H9 (cell line): ENCODE results near the gene RNU1-4. TPM values are rescaled to one million over a fixed set of nuclear protein-coding genes. Genes with fewer than 3 reads are reported as not detected.
"Not testable (repeated sequence)": the region's sequence is repeated elsewhere in the genome, so short reads cannot be mapped to it uniquely, and the experiment has no call there.

Experiments used
- DNase-seq: peaks from one replicate; pipeline ENCODE4 v3.0.0-alpha.2; 2017
- H2AFZ ChIP-seq: one replicate; pipeline ENCODE4 v1.6.1; 2013; ENCODE audit warnings: mild to moderate bottlenecking, low read length, control low read depth, moderate library complexity
- H2AK5ac ChIP-seq: 2 replicates; pipeline ENCODE4 v1.6.1; 2013; ENCODE audit warnings: low read length, control low read depth, mixed read lengths; ENCODE audit not compliant: insufficient read length
- H2BK120ac ChIP-seq: one replicate; pipeline ENCODE4 v1.6.1; 2013; ENCODE audit warnings: low read depth, mild to moderate bottlenecking, low read length, control low read depth, inconsistent platforms; ENCODE audit not compliant: poor library complexity, severe bottlenecking
- H2BK12ac ChIP-seq: 2 replicates; pipeline ENCODE4 v1.6.1; 2013; ENCODE audit warnings: low read length, control low read depth, mixed read lengths, low read depth; ENCODE audit not compliant: insufficient read length
- H2BK15ac ChIP-seq: 2 replicates; pipeline ENCODE4 v1.6.1; 2013; ENCODE audit warnings: low read depth, low read length, control low read depth
- H2BK20ac ChIP-seq: one replicate; pipeline ENCODE4 v1.6.1; 2013; ENCODE audit warnings: low read depth, mild to moderate bottlenecking, low read length, control low read depth, inconsistent platforms; ENCODE audit not compliant: poor library complexity, severe bottlenecking
- H2BK5ac ChIP-seq: 2 replicates; pipeline ENCODE4 v1.6.1; 2013; ENCODE audit warnings: low read length, control low read depth, mixed read lengths; ENCODE audit not compliant: insufficient read length
- H3K14ac ChIP-seq: 2 replicates; pipeline ENCODE4 v1.6.1; 2013; ENCODE audit warnings: low read length, control low read depth; ENCODE audit not compliant: insufficient read depth
- H3K18ac ChIP-seq: 2 replicates; pipeline ENCODE4 v1.6.1; 2013; ENCODE audit warnings: low read depth, mild to moderate bottlenecking, mixed read lengths, low read length, control low read depth; ENCODE audit not compliant: insufficient read length
- H3K23ac ChIP-seq: 2 replicates; pipeline ENCODE4 v1.6.1; 2013; ENCODE audit warnings: low read length, control low read depth, mixed read lengths, low read depth; ENCODE audit not compliant: insufficient read length
- H3K23me2 ChIP-seq: 2 replicates; pipeline ENCODE4 v1.6.1; 2013; ENCODE audit warnings: low read depth, mild to moderate bottlenecking, mixed read lengths, low read length, control low read depth; ENCODE audit not compliant: insufficient read length, poor library complexity, severe bottlenecking
- H3K27ac ChIP-seq: 2 replicates; pipeline ENCODE4 v1.5.1; 2013; ENCODE audit warnings: low read length, control low read depth, mixed read lengths, low read depth; ENCODE audit not compliant: insufficient read length
- H3K27me3 ChIP-seq: 2 replicates; pipeline ENCODE4 v1.6.1; 2013; ENCODE audit warnings: low read length, control low read depth, inconsistent platforms; ENCODE audit not compliant: insufficient read depth
- H3K4ac ChIP-seq: 2 replicates; pipeline ENCODE4 v1.6.1; 2013; ENCODE audit warnings: low read depth, mild to moderate bottlenecking, control low read depth, inconsistent platforms, low read length, moderate library complexity
- H3K4me1 ChIP-seq: 2 replicates; pipeline ENCODE4 v1.6.1; 2013; ENCODE audit warnings: low read length, control low read depth, inconsistent platforms; ENCODE audit not compliant: insufficient read depth
- H3K4me2 ChIP-seq: 2 replicates; pipeline ENCODE4 v1.6.1; 2013; ENCODE audit warnings: low read length, control low read depth, mixed read lengths; ENCODE audit not compliant: insufficient read length, insufficient read depth
- H3K56ac ChIP-seq: 2 replicates; pipeline ENCODE4 v1.6.1; 2013; ENCODE audit warnings: low read depth, mild to moderate bottlenecking, mixed read lengths, low read length, control low read depth; ENCODE audit not compliant: insufficient read length
- H3K79me1 ChIP-seq: 2 replicates; pipeline ENCODE4 v1.6.1; 2013; ENCODE audit warnings: low read depth, mild to moderate bottlenecking, moderate library complexity, low read length, control low read depth, inconsistent platforms; ENCODE audit not compliant: insufficient read depth, poor library complexity, severe bottlenecking
- H3K79me2 ChIP-seq: 2 replicates; pipeline ENCODE4 v1.6.1; 2013; ENCODE audit warnings: low read length, control low read depth, inconsistent platforms; ENCODE audit not compliant: insufficient read depth
- H3K9ac ChIP-seq: 2 replicates; pipeline ENCODE4 v1.6.1; 2013; ENCODE audit warnings: low read length, control low read depth, mixed read lengths; ENCODE audit not compliant: insufficient read length; ENCODE audit errors: extremely low read depth
- H3K9me3 ChIP-seq: one replicate; pipeline ENCODE4 v1.6.1; 2013; ENCODE audit warnings: low read depth, low read length, inconsistent platforms; ENCODE audit not compliant: control insufficient read depth
- H3T11ph ChIP-seq: one replicate; pipeline ENCODE4 v1.6.1; 2013; ENCODE audit warnings: mild to moderate bottlenecking, low read length, control low read depth, inconsistent platforms
- H4K20me1 ChIP-seq: one replicate; pipeline ENCODE4 v1.6.1; 2013; ENCODE audit not compliant: control insufficient read depth, insufficient read length, insufficient read depth
- H4K5ac ChIP-seq: 2 replicates; pipeline ENCODE4 v1.6.1; 2013; ENCODE audit warnings: low read depth, mild to moderate bottlenecking, mixed read lengths, low read length, control low read depth; ENCODE audit not compliant: insufficient read length
- H4K8ac ChIP-seq: replicated peaks from 2 replicates; pipeline ENCODE4 v1.6.1; 2013; ENCODE audit warnings: low read length, control low read depth, mixed read lengths, low read depth; ENCODE audit not compliant: insufficient read length
- H4K91ac ChIP-seq: 2 replicates; pipeline ENCODE4 v1.6.1; 2013; ENCODE audit warnings: low read depth, mild to moderate bottlenecking, moderate library complexity, mixed read lengths, low read length, control low read depth; ENCODE audit not compliant: insufficient read length
- H3K27ac Mint-ChIP-seq, 3 experiments: 2 replicates in 2 of 3; 3 replicates in 1 of 3; pipeline ENCODE4 v1.8.0; 2020 to 2021; ENCODE audit warnings: mixed read lengths in 3 of 3, mild to moderate bottlenecking in 1 of 3, moderate library complexity in 1 of 3
- H3K27me3 Mint-ChIP-seq: 2 replicates; pipeline ENCODE4 v1.8.0; 2021; ENCODE audit warnings: low read depth, mild to moderate bottlenecking, moderate library complexity, mixed read lengths
- H3K36me3 Mint-ChIP-seq, 3 experiments: 2 replicates in 2 of 3; 3 replicates in 1 of 3; pipeline ENCODE4 v1.8.0; 2020 to 2021; ENCODE audit warnings: low read depth in 3 of 3, mixed read lengths in 3 of 3; ENCODE audit not compliant: insufficient read depth in 1 of 3
- H3K4me1 Mint-ChIP-seq, 2 experiments: 2 replicates each; pipeline ENCODE4 v1.8.0; 2020; ENCODE audit warnings: mixed read lengths in 2 of 2
- H3K4me3 Mint-ChIP-seq, 2 experiments: 2 replicates in 1 of 2; 3 replicates in 1 of 2; pipeline ENCODE4 v1.8.0; 2020 to 2021; ENCODE audit warnings: mild to moderate bottlenecking in 2 of 2, mixed read lengths in 2 of 2, moderate library complexity in 1 of 2
- H3K9me3 Mint-ChIP-seq, 2 experiments: 2 replicates in 1 of 2; 3 replicates in 1 of 2; pipeline ENCODE4 v1.8.0; 2020; ENCODE audit warnings: mild to moderate bottlenecking in 2 of 2, mixed read lengths in 2 of 2, moderate library complexity in 1 of 2
- WGBS: extraction: QIAGEN DNeasy Blood & Tissue Kit; methylation state at CpG from one replicate; pipeline ENCODE4 v1.1.7; 2013; ENCODE audit warnings: missing lambda C conversion rate, low lambda C conversion rate, mixed read lengths; ENCODE audit not compliant: insufficient read length; ENCODE audit errors: extremely low coverage; 5-methylcytosine and 5-hydroxymethylcytosine counted together
- total RNA-seq: library from RNA; stranded (reverse); gene quantifications from 2 replicates; pipeline ENCODE4 v1.2.1, GENCODE V29; 2021

RNU1-4 gene
- total RNA-seq, 1 experiment from 2014 or later: 2,051 TPM

- H3K27me3 Mint-ChIP-seq, H3K27ac Mint-ChIP-seq: not testable (repeated sequence)
These were observed 31.6 kb upstream of the RNU1-4 start for GRCh38 chr1:16708704-16709103.

DNA sequence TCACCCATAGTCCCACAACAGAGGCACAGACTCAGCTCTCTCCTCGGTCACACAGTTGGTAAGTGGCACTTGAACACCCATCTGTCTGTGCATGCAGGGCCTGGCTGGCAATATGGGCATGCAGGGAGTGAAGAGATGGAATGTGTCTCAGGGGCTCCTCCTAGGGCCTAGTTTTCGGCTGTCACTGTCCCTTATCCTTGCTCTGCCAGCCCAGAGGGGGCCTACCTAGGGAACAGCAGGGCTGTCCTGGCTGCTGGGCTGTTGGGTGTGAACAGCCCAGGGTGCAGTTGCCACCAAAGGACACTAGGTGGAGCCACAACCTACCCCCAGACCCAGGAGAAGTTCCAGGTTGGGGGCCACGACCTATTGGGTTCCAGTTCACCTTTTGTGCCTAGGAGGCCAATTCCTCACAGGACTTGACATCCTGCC, 30.6 kb upstream of the RNU1-4 start:
- not testable (repeated sequence) for H3K23me2 ChIP-seq, H3K4me1 Mint-ChIP-seq, H2AK5ac ChIP-seq, H3K79me2 ChIP-seq, H2BK12ac ChIP-seq, H3K27ac ChIP-seq, H3K4ac ChIP-seq, H3K4me1 ChIP-seq, H3K9ac ChIP-seq, H4K5ac ChIP-seq, DNase-seq, H3K23ac ChIP-seq, H4K8ac ChIP-seq, H2BK15ac ChIP-seq, H3K9me3 Mint-ChIP-seq, H4K20me1 ChIP-seq, H3K79me1 ChIP-seq, H3T11ph ChIP-seq, H3K18ac ChIP-seq, H2BK5ac ChIP-seq, H4K91ac ChIP-seq, H2BK20ac ChIP-seq, H3K14ac ChIP-seq, H3K4me2 ChIP-seq, H3K4me3 Mint-ChIP-seq, H3K27me3 Mint-ChIP-seq, H3K27me3 ChIP-seq, H2AFZ ChIP-seq, H3K9me3 ChIP-seq, H2BK120ac ChIP-seq, H3K36me3 Mint-ChIP-seq, H3K56ac ChIP-seq, H3K27ac Mint-ChIP-seq
- no CpG with 5 or more reads among the region's 3 CpGs for WGBS

More at GRCh38 chr1:16708704-16709103, 31.6 kb upstream of the RNU1-4 start:
- not testable (repeated sequence) for H3K79me2 ChIP-seq, H3K14ac ChIP-seq, H3K23me2 ChIP-seq, DNase-seq, H4K8ac ChIP-seq, H2BK15ac ChIP-seq, H3K18ac ChIP-seq, H3K4me1 ChIP-seq, H3K27ac ChIP-seq, H3K4me3 Mint-ChIP-seq, H2BK120ac ChIP-seq, H2AK5ac ChIP-seq, H2BK20ac ChIP-seq, H3K79me1 ChIP-seq, H4K20me1 ChIP-seq, H3K56ac ChIP-seq, H4K91ac ChIP-seq, H2AFZ ChIP-seq, H3K36me3 Mint-ChIP-seq, H3K27me3 ChIP-seq, H3K4me2 ChIP-seq, H3K23ac ChIP-seq, H3T11ph ChIP-seq, H3K9ac ChIP-seq, H2BK12ac ChIP-seq, H3K9me3 ChIP-seq, H2BK5ac ChIP-seq, H3K4me1 Mint-ChIP-seq, H4K5ac ChIP-seq, H3K4ac ChIP-seq, H3K9me3 Mint-ChIP-seq
- WGBS: no CpG with 5 or more reads among the region's 6 CpGs
